ENCODE measurements around the gene SH3RF3. TPM values are rescaled to one million over a fixed set of nuclear protein-coding genes. Genes with fewer than 3 reads are reported as not detected.

SH3RF3 gene
- polyA plus RNA-seq, 4 donors = 4.8 to 5.7 (median 5.1) TPM

- DNase-seq (ENCODE audit: low read depth in 4 of 4, low spot score in 3 of 4) = no peak
Measured at GRCh38 chr2:109345091-109345490, 216.1 kb downstream of the SH3RF3 start.

DNA sequence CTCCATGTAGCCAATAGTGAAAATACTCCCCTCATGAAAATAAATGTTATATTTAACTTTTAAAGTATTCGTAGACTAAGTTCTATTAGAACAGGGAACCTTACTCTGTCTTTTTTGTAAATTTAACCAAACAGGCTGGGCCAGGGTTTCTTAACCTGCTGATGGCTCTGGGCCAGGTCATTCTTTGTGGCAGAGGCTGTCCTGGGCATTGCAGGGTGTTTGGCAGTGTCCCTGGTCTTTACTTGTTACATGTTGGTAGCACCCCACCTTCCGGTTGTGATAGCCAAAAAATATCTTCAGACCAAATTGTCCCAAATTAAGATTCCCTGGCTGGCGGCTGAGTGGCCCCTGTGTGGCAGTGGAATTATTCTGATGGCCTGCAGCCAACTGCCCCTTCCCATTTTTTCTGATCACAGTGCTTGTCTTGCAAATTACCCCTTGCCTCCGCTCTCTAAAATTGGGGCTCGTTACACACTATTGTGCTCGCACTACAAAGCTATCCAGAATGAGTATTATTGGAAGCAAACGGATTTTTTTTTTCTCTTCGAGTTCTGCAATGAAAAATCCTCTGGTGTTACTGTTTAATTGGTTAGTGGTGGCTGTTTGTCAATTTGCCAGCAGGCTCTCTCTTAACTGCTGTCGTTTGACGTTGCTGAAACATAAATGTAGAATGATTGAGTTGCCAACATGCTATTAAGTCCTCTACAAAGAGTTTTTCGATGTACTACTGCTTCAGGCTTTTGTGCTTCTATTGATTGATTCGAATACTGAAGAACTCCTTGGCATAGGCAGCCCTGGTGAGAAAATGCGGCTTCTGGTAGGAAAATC, 216.9 kb downstream of the SH3RF3 start:
- no peak for DNase-seq (ENCODE audit: low read depth in 4 of 4, low spot score in 3 of 4)

GRCh38 chr2:109346601-109347228, 217.7 kb downstream of the SH3RF3 start:
- DNase-seq (ENCODE audit: low read depth in 4 of 4, low spot score in 3 of 4) = no peak

DNA sequence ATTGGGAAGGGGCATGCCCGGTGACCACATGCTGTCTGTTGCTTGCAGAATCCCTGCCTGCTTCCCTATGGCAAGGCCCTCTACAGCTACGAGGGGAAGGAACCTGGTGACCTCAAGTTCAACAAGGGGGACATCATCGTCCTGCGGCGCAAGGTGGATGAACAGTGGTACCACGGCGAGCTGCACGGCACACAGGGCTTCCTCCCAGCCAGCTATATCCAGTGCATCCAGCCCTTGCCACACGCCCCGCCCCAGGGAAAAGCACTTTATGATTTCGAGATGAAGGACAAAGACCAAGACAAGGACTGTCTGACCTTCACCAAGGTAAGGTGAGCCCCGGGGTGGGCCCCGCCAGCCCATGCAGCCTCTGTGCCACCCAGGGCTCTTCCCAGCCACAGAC, 218.6 kb downstream of the SH3RF3 start:
- DNase-seq (ENCODE audit: low read depth in 4 of 4, low spot score in 3 of 4) = no peak

GRCh38 chr2:109348190-109348589, 219.2 kb downstream of the SH3RF3 start:
- no peak for DNase-seq (ENCODE audit: low read depth in 4 of 4, low spot score in 3 of 4)

DNA sequence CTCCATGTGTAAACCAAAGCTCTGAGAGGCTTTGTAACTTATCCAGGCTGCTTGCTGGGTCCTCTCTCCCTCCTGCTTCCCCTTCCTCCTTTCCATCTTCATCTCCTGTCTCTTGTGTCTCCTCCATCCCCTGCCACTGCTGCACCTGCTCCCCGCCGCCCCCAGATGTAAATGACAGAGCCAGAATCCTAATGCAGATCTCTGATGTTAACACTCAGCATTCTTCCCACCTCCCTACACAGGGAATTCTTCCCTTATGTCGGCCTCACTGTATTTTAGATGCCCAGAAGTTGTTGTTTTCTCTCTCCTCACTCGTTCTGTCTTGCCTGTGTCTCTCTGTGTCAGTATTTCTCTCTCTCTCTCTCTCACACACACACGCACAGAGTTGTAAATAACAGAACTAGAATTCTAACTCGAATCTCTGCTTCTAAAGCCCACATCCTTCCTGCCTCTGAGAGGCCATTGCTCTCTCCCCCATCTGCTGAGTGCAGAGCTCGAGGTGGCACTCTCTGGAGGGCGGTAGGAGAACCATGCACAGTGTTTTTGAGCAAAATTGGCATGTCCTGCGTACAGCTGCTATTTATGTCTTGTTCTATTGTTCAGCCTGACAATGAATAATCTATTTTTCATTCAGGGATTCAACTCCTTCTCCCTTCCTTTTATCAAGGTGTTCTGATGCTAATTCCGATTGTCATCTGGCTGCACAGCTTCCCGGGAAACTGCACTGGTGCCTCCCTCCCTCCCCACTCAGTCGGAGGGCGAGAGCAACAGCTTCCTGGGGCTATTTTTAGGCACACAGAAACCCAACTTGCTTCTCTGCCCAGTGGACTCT, 219.9 kb downstream of the SH3RF3 start:
- DNase-seq (ENCODE audit: low read depth in 4 of 4, low spot score in 3 of 4) = no peak

DNA sequence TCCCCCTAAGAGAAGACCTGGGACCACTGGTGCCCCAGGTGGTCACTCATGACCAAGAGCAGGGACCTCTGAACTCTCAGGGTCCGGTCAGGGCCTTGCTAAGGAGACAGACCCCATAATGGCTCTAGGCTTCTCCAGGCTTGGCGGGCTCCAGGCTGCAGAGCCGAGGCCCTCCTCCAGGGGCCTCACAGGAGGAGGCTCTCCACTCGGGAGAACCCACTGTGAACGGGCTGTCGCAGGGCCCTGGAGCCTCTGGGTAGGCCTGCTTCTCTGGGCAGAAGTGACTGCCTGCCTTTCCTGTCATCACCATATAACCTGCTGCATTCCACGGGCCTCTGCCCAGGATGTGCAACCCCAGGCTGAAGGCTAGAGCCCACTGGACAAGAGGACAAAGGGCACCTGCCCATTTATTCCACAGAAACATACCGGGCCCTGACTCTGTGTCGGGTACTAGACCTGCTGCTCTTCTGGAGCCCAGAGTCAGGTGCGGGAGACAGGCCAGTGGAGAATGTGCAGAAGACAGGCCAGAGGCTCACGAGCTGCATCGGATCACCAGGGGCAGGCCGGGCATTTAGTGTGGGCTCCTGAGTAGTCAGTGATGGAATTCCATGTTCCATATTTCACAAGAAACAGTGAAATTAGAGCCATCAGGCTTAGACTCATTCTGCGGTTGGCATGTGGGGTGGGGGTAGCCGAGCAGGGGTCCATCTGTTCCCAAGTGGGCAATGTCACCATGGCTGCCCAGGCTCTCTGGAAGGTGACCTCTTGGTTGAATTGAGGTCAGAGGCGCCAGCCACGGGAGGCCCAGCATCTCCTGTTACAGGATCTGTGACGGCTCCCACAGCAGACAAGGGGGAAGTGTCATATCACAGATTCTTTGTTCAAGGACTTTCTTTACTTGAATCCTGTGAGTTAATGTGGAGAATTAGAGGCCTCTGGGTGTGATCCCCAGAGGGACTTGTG, 220.8 kb downstream of the SH3RF3 start:
- DNase-seq (ENCODE audit: low read depth in 4 of 4, low spot score in 3 of 4) = no peak

GRCh38 chr2:109350526-109350925, 221.5 kb downstream of the SH3RF3 start:
- DNase-seq (ENCODE audit: low read depth in 4 of 4, low spot score in 3 of 4) = no peak

- no peak for DNase-seq (ENCODE audit: low read depth in 4 of 4, low spot score in 3 of 4)
Measured at GRCh38 chr2:109351164-109351756, 222.3 kb downstream of the SH3RF3 start.

GRCh38 chr2:109352056-109352897, 223.3 kb downstream of the SH3RF3 start:
- no peak for DNase-seq (ENCODE audit: low read depth in 4 of 4, low spot score in 3 of 4)

DNA sequence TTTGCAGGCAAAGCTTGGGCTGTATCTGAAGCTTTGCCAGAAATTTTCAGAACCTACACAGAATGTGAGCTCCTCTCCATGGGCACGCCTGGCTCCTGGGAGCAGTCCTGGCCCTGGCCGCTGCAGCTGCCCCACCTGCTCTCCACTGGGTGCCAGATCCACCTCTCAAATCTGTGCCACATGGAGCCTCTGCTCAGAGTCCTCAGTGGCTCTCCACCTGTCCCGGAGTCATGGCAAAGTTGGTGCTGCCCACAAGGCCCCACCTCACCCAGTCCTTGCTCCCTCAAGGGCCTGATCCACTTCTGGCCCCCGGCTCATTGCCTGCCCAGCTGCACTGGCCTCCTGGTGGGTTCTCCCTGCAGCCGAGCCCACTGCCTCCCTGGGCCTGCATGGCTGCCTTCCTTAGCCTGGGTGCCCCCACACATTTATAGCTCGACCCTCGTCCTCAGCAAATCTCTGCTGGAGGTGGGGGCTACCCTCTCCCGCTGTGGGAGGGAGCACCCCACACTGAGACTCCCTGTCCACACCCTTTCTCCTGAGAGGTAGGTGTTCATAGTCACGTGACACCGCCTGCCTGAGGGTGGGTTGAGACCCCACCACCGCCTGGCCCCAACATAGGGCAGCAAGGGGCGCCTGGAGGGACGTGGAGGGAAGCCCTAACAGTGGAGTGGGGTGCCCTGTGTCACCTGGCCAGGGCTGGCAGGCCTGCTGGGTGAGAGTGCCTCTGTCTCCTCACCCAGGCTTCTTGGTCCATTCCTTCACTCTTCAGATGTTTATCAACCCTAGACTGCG, 224.1 kb downstream of the SH3RF3 start:
- no peak for DNase-seq (ENCODE audit: low read depth in 4 of 4, low spot score in 3 of 4)

- DNase-seq (ENCODE audit: low read depth in 4 of 4, low spot score in 3 of 4) = no peak
Measured at GRCh38 chr2:109353806-109354745, 225.1 kb downstream of the SH3RF3 start.

- no peak for DNase-seq (ENCODE audit: low read depth in 4 of 4, low spot score in 3 of 4)
Measured at GRCh38 chr2:109355192-109355843, 226.3 kb downstream of the SH3RF3 start.

DNA sequence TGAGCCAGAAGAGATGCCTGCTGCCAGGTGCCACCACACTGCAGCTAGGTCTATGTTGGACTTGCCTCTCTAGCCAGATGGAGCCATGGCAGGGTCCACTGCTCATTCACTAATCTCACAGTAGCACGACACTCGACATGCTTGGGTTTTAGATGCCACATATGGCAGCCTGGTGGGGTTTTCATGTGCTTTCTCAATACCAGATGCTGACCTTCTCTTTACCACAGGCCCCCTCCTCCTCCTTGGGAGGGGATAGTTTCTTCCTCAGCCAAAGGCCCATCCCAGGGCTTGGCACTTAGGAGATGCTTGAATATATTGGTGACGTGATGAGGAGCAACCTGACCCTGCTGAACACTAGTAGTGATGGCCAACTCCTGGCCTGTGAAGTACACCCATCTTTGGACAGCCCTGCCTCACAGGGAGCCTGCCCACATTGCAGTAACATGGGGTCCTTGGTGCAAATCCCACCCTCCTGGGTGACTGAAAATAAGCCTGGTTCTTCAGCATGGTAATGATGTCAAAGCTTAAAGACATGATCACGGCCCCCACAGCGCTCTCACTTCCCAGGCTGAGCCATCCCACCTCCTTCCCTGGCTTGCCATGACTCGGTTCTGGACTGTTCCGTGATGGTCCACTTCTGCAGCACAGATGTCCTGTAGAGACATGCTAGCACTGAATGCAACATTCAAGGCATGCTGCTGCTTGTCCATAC, 227.5 kb downstream of the SH3RF3 start:
- no peak for DNase-seq (ENCODE audit: low read depth in 4 of 4, low spot score in 3 of 4)

GRCh38 chr2:109364217-109364616, 235.2 kb downstream of the SH3RF3 start:
- no peak for DNase-seq (ENCODE audit: low read depth in 4 of 4, low spot score in 3 of 4)

GRCh38 chr2:109365131-109365530, 236.1 kb downstream of the SH3RF3 start:
- DNase-seq (ENCODE audit: low read depth in 4 of 4, low spot score in 3 of 4) = no peak
